ENCODE data around the gene AEN.

GRCh38 chr15:88620995-88621772 lies at the start of gene AEN:
- TF ChIP-seq, protein P1, sequence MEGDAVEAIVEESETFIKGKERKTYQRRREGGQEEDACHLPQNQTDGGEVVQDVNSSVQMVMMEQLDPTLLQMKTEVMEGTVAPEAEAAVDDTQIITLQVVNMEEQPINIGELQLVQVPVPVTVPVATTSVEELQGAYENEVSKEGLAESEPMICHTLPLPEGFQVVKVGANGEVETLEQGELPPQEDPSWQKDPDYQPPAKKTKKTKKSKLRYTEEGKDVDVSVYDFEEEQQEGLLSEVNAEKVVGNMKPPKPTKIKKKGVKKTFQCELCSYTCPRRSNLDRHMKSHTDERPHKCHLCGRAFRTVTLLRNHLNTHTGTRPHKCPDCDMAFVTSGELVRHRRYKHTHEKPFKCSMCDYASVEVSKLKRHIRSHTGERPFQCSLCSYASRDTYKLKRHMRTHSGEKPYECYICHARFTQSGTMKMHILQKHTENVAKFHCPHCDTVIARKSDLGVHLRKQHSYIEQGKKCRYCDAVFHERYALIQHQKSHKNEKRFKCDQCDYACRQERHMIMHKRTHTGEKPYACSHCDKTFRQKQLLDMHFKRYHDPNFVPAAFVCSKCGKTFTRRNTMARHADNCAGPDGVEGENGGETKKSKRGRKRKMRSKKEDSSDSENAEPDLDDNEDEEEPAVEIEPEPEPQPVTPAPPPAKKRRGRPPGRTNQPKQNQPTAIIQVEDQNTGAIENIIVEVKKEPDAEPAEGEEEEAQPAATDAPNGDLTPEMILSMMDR (IDR thresholded peaks at IDR 0.05), result peak in 5 of 12 donors; percentile 19 to 64 (median 26)
- peak in 1 of 2 donors; percentile 49 for TF ChIP-seq POLR2A (IDR thresholded peaks at IDR 0.05)

Measured in heart left ventricle (tissue), 13 donors.